Coronary artery (tissue), 2 donors: Measurements from ENCODE around the gene ELP6.
"Not testable (repeated sequence)": the region's sequence is repeated elsewhere in the genome, so short reads cannot be mapped to it uniquely, and the experiment has no call there.

Experiments
- DNase-seq: peaks from one replicate; pipeline ENCODE4 v3.0.0-alpha.2; 2017; ENCODE audit warnings: low spot score
- H3K27ac ChIP-seq, 2 donors: fragments of 200-600 bp; sonication (generic); one replicate each; pipeline ENCODE4 v1.5.1; 2016 to 2019
- H3K4me3 ChIP-seq: fragments of 200-600 bp; sonication (generic); 2 replicates; pipeline ENCODE4 v1.5.1; 2016; ENCODE audit warnings: mild to moderate bottlenecking, moderate library complexity
- TF ChIP-seq, protein P1 (sequence below): fragments of 200-600 bp; sonication (generic); IDR thresholded peaks from one replicate; pipeline ENCODE4 v1.5.1; 2019; ENCODE audit warnings: antibody characterized with exemption

The ELP6 gene

GRCh38 chr3:47491777-47492176 lies 21.7 kb downstream of the ELP6 start:
- no peak for DNase-seq
- Histone ChIP-seq H3K4me3 (no peak overlapping the region), H3K27ac (no peak overlapping the region)
- TF ChIP-seq, protein P1, sequence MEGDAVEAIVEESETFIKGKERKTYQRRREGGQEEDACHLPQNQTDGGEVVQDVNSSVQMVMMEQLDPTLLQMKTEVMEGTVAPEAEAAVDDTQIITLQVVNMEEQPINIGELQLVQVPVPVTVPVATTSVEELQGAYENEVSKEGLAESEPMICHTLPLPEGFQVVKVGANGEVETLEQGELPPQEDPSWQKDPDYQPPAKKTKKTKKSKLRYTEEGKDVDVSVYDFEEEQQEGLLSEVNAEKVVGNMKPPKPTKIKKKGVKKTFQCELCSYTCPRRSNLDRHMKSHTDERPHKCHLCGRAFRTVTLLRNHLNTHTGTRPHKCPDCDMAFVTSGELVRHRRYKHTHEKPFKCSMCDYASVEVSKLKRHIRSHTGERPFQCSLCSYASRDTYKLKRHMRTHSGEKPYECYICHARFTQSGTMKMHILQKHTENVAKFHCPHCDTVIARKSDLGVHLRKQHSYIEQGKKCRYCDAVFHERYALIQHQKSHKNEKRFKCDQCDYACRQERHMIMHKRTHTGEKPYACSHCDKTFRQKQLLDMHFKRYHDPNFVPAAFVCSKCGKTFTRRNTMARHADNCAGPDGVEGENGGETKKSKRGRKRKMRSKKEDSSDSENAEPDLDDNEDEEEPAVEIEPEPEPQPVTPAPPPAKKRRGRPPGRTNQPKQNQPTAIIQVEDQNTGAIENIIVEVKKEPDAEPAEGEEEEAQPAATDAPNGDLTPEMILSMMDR = no peak

DNA sequence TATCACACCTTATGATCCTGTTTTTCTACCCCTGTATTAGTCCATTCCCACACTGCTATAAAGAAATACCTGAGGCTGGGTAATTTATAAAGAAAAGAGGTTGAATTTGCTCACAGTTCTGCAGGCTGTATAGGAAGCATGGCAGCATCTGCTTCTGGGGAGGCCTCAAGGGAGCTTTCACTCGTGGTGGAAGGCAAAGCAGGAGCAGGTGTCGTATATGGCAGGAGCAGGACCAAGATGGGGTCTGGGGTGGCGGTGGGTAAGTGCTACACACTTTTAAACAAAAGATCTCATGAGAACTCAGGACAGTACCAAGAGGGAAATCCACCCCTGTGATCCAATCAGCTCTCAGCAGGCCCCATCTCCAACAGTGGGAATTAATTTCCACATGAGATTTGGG lies 22.3 kb downstream of the ELP6 start:
- DNase-seq = no peak
- TF ChIP-seq, protein P1 = no peak
- H3K4me3 ChIP-seq = no peak overlapping the region
- no peak overlapping the region for H3K27ac ChIP-seq

DNA sequence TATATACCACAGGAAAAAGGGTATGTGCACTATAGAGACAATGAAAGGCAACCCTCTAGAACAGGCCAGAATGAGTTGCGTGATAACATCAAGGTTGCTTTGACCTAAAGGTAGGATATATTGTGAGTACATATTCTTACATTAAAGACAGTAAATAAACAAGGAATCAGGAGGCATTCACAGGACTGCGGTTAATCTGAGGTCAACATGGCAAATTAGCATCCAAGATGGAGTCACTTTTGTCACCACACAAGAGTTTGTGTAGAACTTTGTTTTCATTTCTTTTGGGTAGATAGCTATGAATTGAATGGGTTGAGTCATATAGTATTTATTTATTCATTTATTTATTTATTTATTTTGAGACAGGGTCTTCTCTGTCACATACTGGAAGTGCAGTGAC lies 26.2 kb downstream of the ELP6 start:
- Histone ChIP-seq H3K27ac (no peak overlapping the region), H3K4me3 (no peak overlapping the region)
- TF ChIP-seq, protein P1 = no peak
- DNase-seq = no peak

- no peak overlapping the region for H3K4me3 ChIP-seq
- TF ChIP-seq, protein P1 = no peak
- no peak overlapping the region for H3K27ac ChIP-seq
- DNase-seq = no peak
These were observed 27.7 kb downstream of the ELP6 start for GRCh38 chr3:47485812-47486211.

DNA sequence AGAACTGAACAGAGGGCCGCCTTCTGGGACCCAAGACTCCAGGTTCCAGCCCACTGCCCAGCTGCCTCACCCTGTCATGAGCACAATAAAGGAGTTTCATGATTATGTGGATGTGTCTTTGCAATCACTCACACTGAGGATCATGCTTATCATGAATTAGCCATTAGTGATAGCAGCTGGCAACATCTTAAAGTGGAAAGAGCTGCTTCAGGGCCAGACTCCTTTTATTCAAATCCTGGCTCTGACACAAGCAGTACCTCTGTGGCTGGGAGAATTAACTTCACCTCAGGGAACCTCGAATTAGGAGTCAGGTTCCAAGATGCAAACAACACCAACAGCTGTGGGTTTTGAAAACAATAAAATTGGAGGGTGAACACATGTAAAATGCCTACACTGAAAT lies 31.1 kb downstream of the ELP6 start:
- no peak for DNase-seq
- TF ChIP-seq, protein P1 = no peak
- Histone ChIP-seq H3K4me3 (no peak overlapping the region), H3K27ac (no peak overlapping the region)

DNA sequence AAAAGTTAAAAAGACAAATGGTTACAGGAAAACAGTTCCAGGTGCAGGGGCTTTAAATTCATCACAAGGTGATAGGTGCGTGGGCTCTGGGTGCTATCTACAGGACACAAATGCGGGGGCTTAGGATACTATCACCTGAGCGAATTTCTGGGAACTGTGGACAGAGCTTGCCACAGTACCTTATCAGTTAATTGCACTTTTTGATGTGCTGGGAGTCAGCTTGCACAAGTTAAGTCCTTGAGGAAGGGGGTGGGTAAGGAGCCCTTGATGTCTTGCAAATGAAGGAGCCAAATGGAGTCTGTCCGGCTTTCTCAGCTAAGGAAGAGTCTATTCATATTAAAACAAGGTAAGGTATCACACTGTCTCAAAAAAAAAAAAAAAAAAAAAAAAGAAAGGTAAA lies 31.7 kb downstream of the ELP6 start:
- H3K4me3 ChIP-seq, H3K27ac ChIP-seq, DNase-seq: not testable (repeated sequence)

- not testable (repeated sequence) for H3K27ac ChIP-seq, H3K4me3 ChIP-seq, DNase-seq
These were observed 33.2 kb downstream of the ELP6 start for GRCh38 chr3:47480267-47480666.

- TF ChIP-seq, protein P1 = no peak
- Histone ChIP-seq H3K27ac (no peak overlapping the region), H3K4me3 (no peak overlapping the region)
- no peak for DNase-seq
These were observed 33.7 kb downstream of the ELP6 start for GRCh38 chr3:47479826-47480160.
